AG04450 (cell line): ENCODE data around the gene LINGO1. TPM values are rescaled to one million over a fixed set of nuclear protein-coding genes. Genes with fewer than 3 reads are reported as not detected.

Experiments
- CTCF ChIA-PET: fragments of 300-600, 350-600 bp; formaldehyde crosslinking; extraction: SDS; loops from one replicate; lab custom pipeline; 2022; ENCODE audit warnings: antibody characterized with exemption, inconsistent platforms; lab: Charles Lee
- POLR2A ChIA-PET: fragments of 350-600 bp; formaldehyde crosslinking; extraction: SDS; loops from one replicate; lab custom pipeline; 2021; ENCODE audit warnings: antibody characterized with exemption, inconsistent platforms; lab: Yijun Ruan, JAX
- DNase-seq: peaks from one replicate; pipeline ENCODE4 v3.0.0-alpha.2; 2011; ENCODE audit warnings: low read depth, low spot score
- H3K27ac ChIP-seq: one replicate; pipeline ENCODE4 v1.5.1; 2012; ENCODE audit warnings: low read depth, low read length, control low read depth
- H3K27me3 ChIP-seq: one replicate; pipeline ENCODE4 v1.6.0; 2012; ENCODE audit warnings: low read length; ENCODE audit not compliant: control insufficient read depth, insufficient read depth
- H3K4me3 ChIP-seq: 2 replicates; pipeline ENCODE4 v1.5.1; 2011; ENCODE audit warnings: mild to moderate bottlenecking, low read depth, low read length, control low read depth
- H3K9me3 ChIP-seq: 2 replicates; pipeline ENCODE4 v1.5.1; 2012; ENCODE audit warnings: low read length; ENCODE audit not compliant: control insufficient read depth, insufficient read depth
- CTCF ChIP-seq: IDR thresholded peaks from 2 replicates; pipeline ENCODE4 v1.5.1; 2011; ENCODE audit warnings: low read depth, low read length, control low read depth, inconsistent platforms
- polyA plus RNA-seq: library from polyadenylated mRNA; depleted of rRNA; stranded (reverse); fragments of >200 nt; gene quantifications from 2 replicates; pipeline ENCODE4 v1.2.3, GENCODE V29; 2011

Gene LINGO1
- polyA plus RNA-seq, 1 experiment, result not detected

GRCh38 chr15:77575203-77575934 lies 57.3 kb downstream of the LINGO1 start:
- peaks cover 40% of the 10 kb centered on the region for H3K27me3 ChIP-seq
- no peak overlapping the region for H3K27ac ChIP-seq
- TF ChIP-seq CTCF, result no peak
- ChIA-PET POLR2A (no interaction called here), CTCF (no interaction called here)
- H3K4me3 ChIP-seq, result no peak overlapping the region
- no peaks in the 10 kb centered on the region; the same call in 1 of the 2 replicates for H3K9me3 ChIP-seq
- no peak for DNase-seq

- ChIA-PET CTCF (interaction anchor here (0.5 kb wide), 1 partner anchor 9 kb away, joined by 3 read pairs; no protein-coding TSS in a partner anchor), POLR2A (no interaction called here)
- no peaks in the 10 kb centered on the region; the same call in 1 of the 2 replicates for H3K9me3 ChIP-seq
- DNase-seq, result no peak
- no peak for TF ChIP-seq CTCF
- peaks cover 36% of the 10 kb centered on the region for H3K27me3 ChIP-seq
- no peak overlapping the region for H3K4me3 ChIP-seq
- no peak overlapping the region for H3K27ac ChIP-seq
Measured at GRCh38 chr15:77574521-77575202, 58.0 kb downstream of the LINGO1 start.

GRCh38 chr15:77573802-77574201 lies 58.9 kb downstream of the LINGO1 start:
- peaks cover 36% of the 10 kb centered on the region for H3K27me3 ChIP-seq
- CTCF ChIA-PET, result no interaction called here
- DNase-seq, result no peak
- no peak overlapping the region for H3K27ac ChIP-seq
- TF ChIP-seq CTCF, result no peak
- no peaks in the 10 kb centered on the region; the same call in 1 of the 2 replicates for H3K9me3 ChIP-seq
- H3K4me3 ChIP-seq, result no peak overlapping the region
- POLR2A ChIA-PET, result no interaction called here

GRCh38 chr15:77572186-77572585 lies 60.5 kb downstream of the LINGO1 start:
- peaks cover 3% of the 10 kb centered on the region; the same call in 1 of the 2 replicates for H3K9me3 ChIP-seq
- H3K27ac ChIP-seq, result no peak overlapping the region
- no peak for TF ChIP-seq CTCF
- ChIA-PET CTCF (no interaction called here), POLR2A (no interaction called here)
- H3K27me3 ChIP-seq, result peaks cover 23% of the 10 kb centered on the region
- no peak overlapping the region for H3K4me3 ChIP-seq
- DNase-seq, result no peak

GRCh38 chr15:77571741-77572140 lies 61.0 kb downstream of the LINGO1 start:
- Histone ChIP-seq H3K9me3 (peaks cover 3% of the 10 kb centered on the region; the same call in 1 of the 2 replicates), H3K27ac (no peak overlapping the region), H3K4me3 (no peak overlapping the region), H3K27me3 (peaks cover 21% of the 10 kb centered on the region)
- ChIA-PET CTCF (no interaction called here), POLR2A (no interaction called here)
- DNase-seq, result no peak
- TF ChIP-seq CTCF, result no peak
